Measurements from ENCODE around the gene LAMB1. TPM values are rescaled to one million over a fixed set of nuclear protein-coding genes. Genes with fewer than 3 reads are reported as not detected.

Gene LAMB1
- total RNA-seq, 4 donors from 2014 or later = 406 to 668 (median 535) TPM

DNA sequence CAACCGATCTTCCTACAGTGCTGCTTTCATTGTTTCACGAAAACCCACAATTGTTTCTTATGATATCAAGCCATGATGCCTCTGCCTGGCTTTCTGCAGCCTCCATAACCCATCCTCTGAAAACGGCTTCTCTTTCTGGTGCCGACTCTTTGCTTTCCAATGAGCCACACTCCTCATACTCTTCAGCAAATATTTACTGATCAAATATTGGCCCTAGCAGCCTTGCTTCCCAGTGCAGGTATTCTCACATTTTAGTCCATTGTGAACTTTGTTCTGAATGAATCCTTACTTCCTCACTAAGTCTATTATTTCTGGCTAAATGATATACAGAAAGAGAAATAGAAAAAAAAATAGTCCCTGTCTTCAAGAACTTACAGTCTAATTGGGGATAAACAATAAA, 35.5 kb downstream of the LAMB1 start:
- TF ChIP-seq CTCF (IDR thresholded peaks at IDR 0.05) = no peak
- ATAC-seq (ENCODE audit: low FRiP score) (no peak), DNase-seq (ENCODE audit: low spot score) (no peak)

DNA sequence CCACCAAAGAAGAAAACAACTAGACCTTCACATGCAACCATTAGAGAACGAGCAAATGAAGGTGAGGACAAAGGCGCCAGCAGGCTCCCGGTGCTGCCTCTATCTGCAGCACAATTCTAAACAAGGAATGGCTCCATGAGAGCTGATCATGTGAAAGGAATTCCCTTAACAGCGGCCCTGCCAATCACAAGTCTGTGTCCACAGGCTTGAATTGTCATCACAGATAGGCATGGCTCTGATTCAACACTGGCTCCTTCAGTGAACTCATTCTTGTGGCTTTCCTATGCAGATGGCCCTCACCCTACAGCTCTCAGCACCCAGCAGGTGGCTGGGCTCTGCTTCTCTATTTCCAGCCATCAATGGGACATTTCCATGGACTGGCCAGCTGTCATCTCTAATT, 36.2 kb downstream of the LAMB1 start:
- ATAC-seq (ENCODE audit: low FRiP score) = no peak
- no peak for DNase-seq (ENCODE audit: low spot score)
- TF ChIP-seq CTCF (IDR thresholded peaks at IDR 0.05) = no peak

DNA sequence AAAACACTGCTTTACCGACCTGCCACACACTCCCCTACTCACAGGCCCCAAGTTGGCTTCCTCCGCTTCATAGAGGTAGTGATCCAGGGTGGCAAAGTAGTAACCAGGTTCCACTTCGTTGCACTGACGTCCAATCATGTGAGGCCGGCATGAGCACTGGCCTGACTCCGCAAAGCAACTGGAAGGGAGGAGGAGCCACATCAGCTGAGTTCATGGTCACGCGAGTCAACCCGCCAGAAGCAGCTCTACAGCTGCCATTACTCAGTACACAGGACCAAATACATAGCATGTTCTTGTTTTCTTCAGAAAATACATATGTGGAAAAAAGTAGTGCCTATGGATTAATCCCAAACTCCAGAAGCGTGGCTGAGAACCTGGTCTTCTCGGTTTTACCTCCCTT, 38.5 kb downstream of the LAMB1 start:
- DNase-seq (ENCODE audit: low spot score) = no peak
- TF ChIP-seq CTCF (IDR thresholded peaks at IDR 0.05) = no peak
- no peak for ATAC-seq (ENCODE audit: low FRiP score)

GRCh38 chr7:107962817-107963216, 40.1 kb downstream of the LAMB1 start:
- ATAC-seq (ENCODE audit: low FRiP score) = no peak
- no peak for DNase-seq (ENCODE audit: low spot score)
- TF ChIP-seq CTCF (IDR thresholded peaks at IDR 0.05) = no peak

- ATAC-seq (ENCODE audit: low FRiP score) (no peak), DNase-seq (ENCODE audit: low spot score) (no peak)
- TF ChIP-seq CTCF (IDR thresholded peaks at IDR 0.05) = no peak
Observed at GRCh38 chr7:107961405-107961804, 41.6 kb downstream of the LAMB1 start.

DNA sequence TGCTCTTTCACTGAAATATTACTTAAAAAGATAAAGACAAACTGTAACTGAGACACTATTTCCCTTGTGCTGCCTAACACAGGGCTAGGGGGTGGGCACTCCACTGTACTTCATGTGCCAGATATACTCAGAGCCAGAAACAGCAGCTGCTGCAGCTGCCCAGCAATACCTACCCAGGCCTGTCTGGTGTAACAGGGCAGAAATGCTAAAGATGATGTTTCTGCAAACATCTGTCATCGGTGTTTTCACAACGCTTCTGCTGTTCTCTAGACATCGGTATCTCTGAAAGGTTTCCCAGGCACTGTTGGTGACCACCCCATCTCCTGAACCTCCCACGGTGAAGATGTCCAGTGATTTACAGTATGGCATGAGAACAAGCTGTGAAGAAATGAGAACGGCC, 42.7 kb downstream of the LAMB1 start:
- ATAC-seq (ENCODE audit: low FRiP score) (no peak), DNase-seq (ENCODE audit: low spot score) (no peak)
- no peak for TF ChIP-seq CTCF (IDR thresholded peaks at IDR 0.05)

- no peak for TF ChIP-seq CTCF (IDR thresholded peaks at IDR 0.05)
- no peak for ATAC-seq (ENCODE audit: low FRiP score)
- no peak for DNase-seq (ENCODE audit: low spot score)
Observed at GRCh38 chr7:107959527-107959898, 43.4 kb downstream of the LAMB1 start.
